A549 (cell line): ENCODE data around the gene GOLGA3. TPM values are rescaled to one million over a fixed set of nuclear protein-coding genes. Genes with fewer than 3 reads are reported as not detected.

Experiments used
- ATAC-seq, 2 experiments: fragments of 200-7000 bp in 1 of 2; fragments of >200 bp in 1 of 2; cut with Nextera tagmentation in 1 of 2; cut with Tn5 transposase in 1 of 2; 3 replicates each; pipeline versions ENCODE4 v1.8.0 to v1.9.1; 2018 to 2020; ENCODE audit warnings: mild to moderate bottlenecking in 1 of 2, moderate library complexity in 1 of 2
- CTCF ChIA-PET: fragments of 300-600 bp; sonication (Branson Sonifier 250); formaldehyde crosslinking; extraction: SDS; loops from one replicate; lab custom pipeline; 2021; ENCODE audit warnings: antibody characterized with exemption, inconsistent platforms; lab: Yijun Ruan, JAX
- POLR2A ChIA-PET: fragments of 350-600 bp; formaldehyde crosslinking; extraction: SDS; loops from one replicate; lab custom pipeline; 2021; ENCODE audit warnings: antibody characterized with exemption, inconsistent platforms; lab: Yijun Ruan, JAX
- DNase-seq, 2 experiments: peaks; one replicate each; pipeline versions ENCODE4 v3.0.0 to v3.0.0-alpha.2; 2011 to 2016; ENCODE audit warnings: low read depth in 1 of 2, low spot score in 1 of 2
- FAIRE-seq: peaks from 2 replicates; lab custom pipeline; 2011; peaks lifted over from hg19 to GRCh38; lab: Jason Lieb, UNC
- H3K27ac ChIP-seq, 2 experiments: fragments of >200 bp; sonication (Bioruptor Twin); formaldehyde crosslinking; 3 replicates each; pipeline ENCODE4 v1.5.1; 2016 to 2017
- H3K4me1 ChIP-seq: fragments of >200 bp; sonication (Bioruptor Twin); formaldehyde crosslinking; 3 replicates; pipeline ENCODE4 v1.6.1; 2016
- H3K4me2 ChIP-seq: fragments of >200 bp; sonication (Bioruptor Twin); formaldehyde crosslinking; 3 replicates; pipeline ENCODE4 v1.6.1; 2016
- H3K4me3 ChIP-seq: fragments of >200 bp; sonication (Bioruptor Twin); formaldehyde crosslinking; 3 replicates; pipeline ENCODE4 v1.5.1; 2016
- H3K9me3 ChIP-seq: fragments of >200 bp; sonication (Bioruptor Twin); formaldehyde crosslinking; 3 replicates; pipeline ENCODE4 v1.6.1; 2016
- BHLHE40 ChIP-seq: IDR thresholded peaks from 2 replicates; pipeline ENCODE4 v1.6.1; 2012; ENCODE audit warnings: low read depth, low read length, inconsistent platforms
- CBX8 ChIP-seq: fragments of 200-600 bp; sonication (generic); IDR thresholded peaks from 2 replicates; pipeline ENCODE4 v1.6.1; 2016
- CEBPB ChIP-seq, 2 experiments: fragments of >200 bp in 1 of 2; sonication (Bioruptor Twin) in 1 of 2; formaldehyde crosslinking in 1 of 2; IDR thresholded peaks; 2 replicates each; pipeline ENCODE4 v1.6.1; 2012 to 2016
- EHF ChIP-seq: fragments of 250-450 bp; sonication (Bioruptor Pico); IDR thresholded peaks from 2 replicates; pipeline ENCODE4 v1.5.0; 2020; ENCODE audit warnings: mild to moderate bottlenecking
- EP300 ChIP-seq, 2 experiments: fragments of >200 bp; sonication (Bioruptor Twin); formaldehyde crosslinking; IDR thresholded peaks; 2 replicates in 1 of 2; 3 replicates in 1 of 2; pipeline ENCODE4 v1.6.1; 2016 to 2017
- ESRRA ChIP-seq: fragments of 150-350 bp; IDR thresholded peaks from 2 replicates; pipeline ENCODE4 v1.6.1; 2014; ENCODE audit warnings: mild to moderate bottlenecking, low read length, borderline replicate concordance
- FOSB ChIP-seq: fragments of 250-450 bp; sonication (Bioruptor Pico); IDR thresholded peaks from 2 replicates; pipeline ENCODE4 v1.5.0; 2020; ENCODE audit warnings: mild to moderate bottlenecking, moderate library complexity
- HOXA7 ChIP-seq: fragments of 250-450 bp; sonication (Bioruptor Pico); IDR thresholded peaks from 2 replicates; pipeline ENCODE4 v1.5.0; 2020; ENCODE audit warnings: mild to moderate bottlenecking, moderate library complexity
- HOXB13 ChIP-seq: fragments of 250-450 bp; sonication (Bioruptor Pico); IDR thresholded peaks from 2 replicates; pipeline ENCODE4 v1.5.0; 2020; ENCODE audit warnings: low read depth, mild to moderate bottlenecking, moderate library complexity
- HOXB5 ChIP-seq: fragments of 250-450 bp; sonication (Bioruptor Pico); IDR thresholded peaks from 2 replicates; pipeline ENCODE4 v1.5.0; 2020; ENCODE audit warnings: mild to moderate bottlenecking, moderate library complexity
- JUNB ChIP-seq: fragments of >200 bp; sonication (Bioruptor Twin); formaldehyde crosslinking; IDR thresholded peaks from 2 replicates; pipeline ENCODE4 v1.6.1; 2016
- MAZ ChIP-seq: fragments of 150-350 bp; IDR thresholded peaks from 2 replicates; pipeline ENCODE4 v1.6.1; 2014; ENCODE audit warnings: antibody characterized with exemption, low read depth, low read length, borderline replicate concordance
- MYC ChIP-seq: IDR thresholded peaks from 2 replicates; pipeline ENCODE4 v1.6.1; 2012; ENCODE audit warnings: mild to moderate bottlenecking, inconsistent platforms, low read length, improper control_type of control experiment, borderline replicate concordance
- PHF8 ChIP-seq: fragments of 200-600 bp; sonication (generic); IDR thresholded peaks from 2 replicates; pipeline ENCODE4 v1.6.1; 2016; ENCODE audit warnings: low read depth, mild to moderate bottlenecking, antibody characterized with exemption, moderate library complexity, borderline replicate concordance
- POLR2AphosphoS2 ChIP-seq: conservative IDR thresholded peaks from 2 replicates; pipeline ENCODE4 v1.6.1; 2012; ENCODE audit warnings: low read length, improper control_type of control experiment, inconsistent platforms
- RAD21 ChIP-seq, 2 experiments: fragments of >200 bp in 1 of 2; sonication (Bioruptor Twin) in 1 of 2; formaldehyde crosslinking in 1 of 2; IDR thresholded peaks in 1 of 2; conservative IDR thresholded peaks in 1 of 2; 2 replicates in 1 of 2; 3 replicates in 1 of 2; pipeline ENCODE4 v1.6.1; 2012 to 2018; ENCODE audit warnings: inconsistent platforms in 1 of 2
- RARB ChIP-seq: fragments of 250-450 bp; sonication (Bioruptor Pico); IDR thresholded peaks from 2 replicates; pipeline ENCODE4 v1.8.0; 2021; ENCODE audit warnings: mild to moderate bottlenecking, moderate library complexity
- RFX5 ChIP-seq: fragments of 450-650 bp; IDR thresholded peaks from 2 replicates; pipeline ENCODE4 v1.7.1; 2014; ENCODE audit warnings: antibody characterized with exemption, mild to moderate bottlenecking, moderate library complexity
- SREBF2 ChIP-seq: fragments of 450-650 bp; IDR thresholded peaks from 2 replicates; pipeline ENCODE4 v1.6.1; 2014; ENCODE audit warnings: mild to moderate bottlenecking, moderate library complexity
- TFCP2L1 ChIP-seq: fragments of 250-450 bp; sonication (Bioruptor Pico); IDR thresholded peaks from 2 replicates; pipeline ENCODE4 v1.5.0; 2021; ENCODE audit warnings: mild to moderate bottlenecking
- ZSCAN20 ChIP-seq: fragments of 250-450 bp; sonication (Bioruptor Pico); IDR thresholded peaks from 2 replicates; pipeline ENCODE4 v1.8.0; 2022; ENCODE audit warnings: mild to moderate bottlenecking, moderate library complexity
- WGBS: methylation state at CpG from one replicate; pipeline ENCODE4 v1.1.6; 2017; ENCODE audit errors: missing lambda C conversion rate; 5-methylcytosine and 5-hydroxymethylcytosine counted together
- polyA minus RNA-seq: library from RNA; depleted of rRNA, polyadenylated mRNA; stranded (reverse); fragments of >200 nt; gene quantifications from 2 replicates; pipeline ENCODE4 v1.2.3, GENCODE V29; 2011; rRNA and poly(A)+ RNA removed
- polyA plus RNA-seq, 4 experiments: library from polyadenylated mRNA; depleted of rRNA in 3 of 4; stranded (reverse); fragments of >200 nt; fragmentation: RNase III in 1 of 4; extraction: RNeasy Plus Mini Kit Qiagen cat#74134 plus additional on column Dnase treatment in 1 of 4; gene quantifications; 2 replicates in 3 of 4; 3 replicates in 1 of 4; pipeline ENCODE4 v1.2.3, GENCODE V29; 2011 to 2017
- TF ChIP-seq, protein P1 (sequence below): fragments of 200-600 bp; sonication (generic); IDR thresholded peaks from 2 replicates; pipeline ENCODE4 v1.6.1; 2016; ENCODE audit warnings: antibody characterized with exemption, mild to moderate bottlenecking, moderate library complexity
- TF ChIP-seq, protein P2 (sequence below): fragments of >200 bp; sonication (Bioruptor Twin); formaldehyde crosslinking; IDR thresholded peaks from 3 replicates; pipeline ENCODE4 v1.6.1; 2016
- TF ChIP-seq, protein P3 (sequence below): fragments of >200 bp; sonication (Bioruptor Twin); formaldehyde crosslinking; IDR thresholded peaks from 3 replicates; pipeline ENCODE4 v1.5.1; 2016

GOLGA3 gene, protein sequence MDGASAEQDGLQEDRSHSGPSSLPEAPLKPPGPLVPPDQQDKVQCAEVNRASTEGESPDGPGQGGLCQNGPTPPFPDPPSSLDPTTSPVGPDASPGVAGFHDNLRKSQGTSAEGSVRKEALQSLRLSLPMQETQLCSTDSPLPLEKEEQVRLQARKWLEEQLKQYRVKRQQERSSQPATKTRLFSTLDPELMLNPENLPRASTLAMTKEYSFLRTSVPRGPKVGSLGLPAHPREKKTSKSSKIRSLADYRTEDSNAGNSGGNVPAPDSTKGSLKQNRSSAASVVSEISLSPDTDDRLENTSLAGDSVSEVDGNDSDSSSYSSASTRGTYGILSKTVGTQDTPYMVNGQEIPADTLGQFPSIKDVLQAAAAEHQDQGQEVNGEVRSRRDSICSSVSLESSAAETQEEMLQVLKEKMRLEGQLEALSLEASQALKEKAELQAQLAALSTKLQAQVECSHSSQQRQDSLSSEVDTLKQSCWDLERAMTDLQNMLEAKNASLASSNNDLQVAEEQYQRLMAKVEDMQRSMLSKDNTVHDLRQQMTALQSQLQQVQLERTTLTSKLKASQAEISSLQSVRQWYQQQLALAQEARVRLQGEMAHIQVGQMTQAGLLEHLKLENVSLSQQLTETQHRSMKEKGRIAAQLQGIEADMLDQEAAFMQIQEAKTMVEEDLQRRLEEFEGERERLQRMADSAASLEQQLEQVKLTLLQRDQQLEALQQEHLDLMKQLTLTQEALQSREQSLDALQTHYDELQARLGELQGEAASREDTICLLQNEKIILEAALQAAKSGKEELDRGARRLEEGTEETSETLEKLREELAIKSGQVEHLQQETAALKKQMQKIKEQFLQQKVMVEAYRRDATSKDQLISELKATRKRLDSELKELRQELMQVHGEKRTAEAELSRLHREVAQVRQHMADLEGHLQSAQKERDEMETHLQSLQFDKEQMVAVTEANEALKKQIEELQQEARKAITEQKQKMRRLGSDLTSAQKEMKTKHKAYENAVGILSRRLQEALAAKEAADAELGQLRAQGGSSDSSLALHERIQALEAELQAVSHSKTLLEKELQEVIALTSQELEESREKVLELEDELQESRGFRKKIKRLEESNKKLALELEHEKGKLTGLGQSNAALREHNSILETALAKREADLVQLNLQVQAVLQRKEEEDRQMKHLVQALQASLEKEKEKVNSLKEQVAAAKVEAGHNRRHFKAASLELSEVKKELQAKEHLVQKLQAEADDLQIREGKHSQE (N-terminal part only)
- polyA plus RNA-seq (2011; rRNA removed), result 25.5 and 32.0 TPM in 2 replicates
- polyA plus RNA-seq (2012; cell fraction: cytosol; rRNA removed), result 22.2 and 26.9 TPM in 2 replicates
- 47.3 and 49.3 TPM in 2 replicates for polyA plus RNA-seq (2012; cell fraction: nucleus; rRNA removed)
- 22.1 to 23.7 TPM (median 23.0 TPM) in 3 replicates for polyA plus RNA-seq (2017; fragmentation: RNase III; extraction: RNeasy Plus Mini Kit Qiagen cat#74134 plus additional on column Dnase treatment)
- 54.2 and 55.9 TPM in 2 replicates for polyA minus RNA-seq

DNA sequence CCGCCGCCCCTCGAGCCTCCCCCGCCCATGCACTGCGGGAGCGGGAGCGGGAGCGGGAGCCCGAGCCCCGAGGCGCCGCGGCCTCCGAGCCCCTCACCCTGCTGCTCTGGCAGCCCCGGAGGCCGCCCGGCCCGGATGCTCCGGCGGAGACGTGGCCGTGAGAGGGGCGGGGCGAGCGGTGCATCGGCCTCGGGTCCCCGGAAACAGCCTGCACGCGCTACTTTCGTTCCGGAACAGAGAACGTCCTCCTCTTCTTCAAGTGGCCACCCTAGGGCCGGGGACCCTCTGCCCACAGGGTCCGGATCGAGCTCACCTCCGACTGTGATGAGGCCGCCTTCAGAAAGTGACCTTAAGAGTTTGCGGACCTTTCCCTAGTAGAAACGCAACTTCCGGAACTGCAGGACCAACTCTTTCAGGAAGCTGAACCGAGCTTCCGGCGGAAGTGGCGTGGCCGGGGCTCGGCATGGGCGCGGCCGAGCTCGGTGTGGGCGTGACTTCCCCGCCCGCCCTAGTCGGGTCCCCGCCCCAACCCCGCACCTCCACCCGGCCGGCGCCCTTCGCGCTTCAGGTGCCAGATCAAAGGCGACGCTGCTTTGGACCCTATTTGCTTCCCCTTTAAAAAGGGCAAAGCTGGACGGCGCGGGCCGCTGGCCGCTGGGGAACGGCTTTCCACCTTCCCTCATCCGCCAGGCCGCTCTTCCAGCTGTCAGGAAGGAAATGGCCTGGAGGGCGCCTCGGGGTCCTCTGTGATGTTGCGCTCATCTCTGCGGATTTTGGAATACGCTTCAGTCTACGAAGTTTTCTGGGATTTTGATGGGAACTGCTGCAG is at the start of gene GOLGA3:
Gene GOLGA3 (minus strand): TSS at position 164 of the 829 bp plus-strand sequence. CDS start 6,741 bp downstream, outside the sequence.
- ChIA-PET POLR2A (interaction anchor here (0.5 to 1.3 kb wide), 6 partner anchors 9 to 251 kb away, joined by 3 read pairs; no protein-coding TSS in a partner anchor), CTCF (interaction anchor here (1.1 kb wide), 1 partner anchor 24 kb away, joined by 3 read pairs; no protein-coding TSS in a partner anchor)
- H3K4me2 ChIP-seq, result peak within 1 kb of the TSS; percentile 80
- WGBS, result 19% methylated on average over 40 of the region's 78 CpGs
- FAIRE-seq (no peak), ATAC-seq (peak; percentile 91 to 95), DNase-seq (peak; percentile 95 to 98)
- peaks cover 9% of the 10 kb centered on the region for H3K4me1 ChIP-seq
- peak within 1 kb of the TSS; percentile 99 for H3K4me3 ChIP-seq
- H3K9me3 ChIP-seq, result 0 out of 3 replicates have a peak, but pooled peaks cover 2% of the 10 kb centered on the region
- H3K27ac ChIP-seq, result peak within 1 kb of the TSS; percentile 97 to 99
- TF ChIP-seq FOSB (CRISPR knock-in tag) (no peak), CBX8 (no peak), EHF (CRISPR knock-in tag) (no peak), RARB (CRISPR knock-in tag) (no peak), ESRRA (no peak), BHLHE40 (no peak), CEBPB (IDR thresholded peaks at IDR 0.05) (no peak), MYC (no peak; the same call in 1 of the 2 replicates), SREBF2 (no peak), MAZ (peak; percentile 70; the same call in 1 of the 2 replicates), JUNB (no peak), HOXB5 (CRISPR knock-in tag) (peak; percentile 87; the same call in 1 of the 2 replicates), HOXB13 (no peak), ZSCAN20 (CRISPR knock-in tag) (no peak; the same call in 1 of the 2 replicates), PHF8 (peak; percentile 5; the same call in 1 of the 2 replicates), TFCP2L1 (CRISPR knock-in tag) (peak; percentile 49; the same call in 1 of the 2 replicates), RFX5 (no peak), EP300 (IDR thresholded peaks at IDR 0.05) (no peak), RAD21 (conservative IDR thresholded peaks at IDR 0.05 in 1 of 2, IDR thresholded peaks at IDR 0.05 in 1 of 2) (no peak), HOXA7 (no peak), POLR2AphosphoS2 (no peak)
- TF ChIP-seq, protein P1, sequence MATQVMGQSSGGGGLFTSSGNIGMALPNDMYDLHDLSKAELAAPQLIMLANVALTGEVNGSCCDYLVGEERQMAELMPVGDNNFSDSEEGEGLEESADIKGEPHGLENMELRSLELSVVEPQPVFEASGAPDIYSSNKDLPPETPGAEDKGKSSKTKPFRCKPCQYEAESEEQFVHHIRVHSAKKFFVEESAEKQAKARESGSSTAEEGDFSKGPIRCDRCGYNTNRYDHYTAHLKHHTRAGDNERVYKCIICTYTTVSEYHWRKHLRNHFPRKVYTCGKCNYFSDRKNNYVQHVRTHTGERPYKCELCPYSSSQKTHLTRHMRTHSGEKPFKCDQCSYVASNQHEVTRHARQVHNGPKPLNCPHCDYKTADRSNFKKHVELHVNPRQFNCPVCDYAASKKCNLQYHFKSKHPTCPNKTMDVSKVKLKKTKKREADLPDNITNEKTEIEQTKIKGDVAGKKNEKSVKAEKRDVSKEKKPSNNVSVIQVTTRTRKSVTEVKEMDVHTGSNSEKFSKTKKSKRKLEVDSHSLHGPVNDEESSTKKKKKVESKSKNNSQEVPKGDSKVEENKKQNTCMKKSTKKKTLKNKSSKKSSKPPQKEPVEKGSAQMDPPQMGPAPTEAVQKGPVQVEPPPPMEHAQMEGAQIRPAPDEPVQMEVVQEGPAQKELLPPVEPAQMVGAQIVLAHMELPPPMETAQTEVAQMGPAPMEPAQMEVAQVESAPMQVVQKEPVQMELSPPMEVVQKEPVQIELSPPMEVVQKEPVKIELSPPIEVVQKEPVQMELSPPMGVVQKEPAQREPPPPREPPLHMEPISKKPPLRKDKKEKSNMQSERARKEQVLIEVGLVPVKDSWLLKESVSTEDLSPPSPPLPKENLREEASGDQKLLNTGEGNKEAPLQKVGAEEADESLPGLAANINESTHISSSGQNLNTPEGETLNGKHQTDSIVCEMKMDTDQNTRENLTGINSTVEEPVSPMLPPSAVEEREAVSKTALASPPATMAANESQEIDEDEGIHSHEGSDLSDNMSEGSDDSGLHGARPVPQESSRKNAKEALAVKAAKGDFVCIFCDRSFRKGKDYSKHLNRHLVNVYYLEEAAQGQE, result no peak
- TF ChIP-seq, protein P2, sequence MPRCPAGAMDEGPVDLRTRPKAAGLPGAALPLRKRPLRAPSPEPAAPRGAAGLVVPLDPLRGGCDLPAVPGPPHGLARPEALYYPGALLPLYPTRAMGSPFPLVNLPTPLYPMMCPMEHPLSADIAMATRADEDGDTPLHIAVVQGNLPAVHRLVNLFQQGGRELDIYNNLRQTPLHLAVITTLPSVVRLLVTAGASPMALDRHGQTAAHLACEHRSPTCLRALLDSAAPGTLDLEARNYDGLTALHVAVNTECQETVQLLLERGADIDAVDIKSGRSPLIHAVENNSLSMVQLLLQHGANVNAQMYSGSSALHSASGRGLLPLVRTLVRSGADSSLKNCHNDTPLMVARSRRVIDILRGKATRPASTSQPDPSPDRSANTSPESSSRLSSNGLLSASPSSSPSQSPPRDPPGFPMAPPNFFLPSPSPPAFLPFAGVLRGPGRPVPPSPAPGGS, result peak; percentile 76; the same call in 2 of the 3 replicates
- TF ChIP-seq, protein P3, sequence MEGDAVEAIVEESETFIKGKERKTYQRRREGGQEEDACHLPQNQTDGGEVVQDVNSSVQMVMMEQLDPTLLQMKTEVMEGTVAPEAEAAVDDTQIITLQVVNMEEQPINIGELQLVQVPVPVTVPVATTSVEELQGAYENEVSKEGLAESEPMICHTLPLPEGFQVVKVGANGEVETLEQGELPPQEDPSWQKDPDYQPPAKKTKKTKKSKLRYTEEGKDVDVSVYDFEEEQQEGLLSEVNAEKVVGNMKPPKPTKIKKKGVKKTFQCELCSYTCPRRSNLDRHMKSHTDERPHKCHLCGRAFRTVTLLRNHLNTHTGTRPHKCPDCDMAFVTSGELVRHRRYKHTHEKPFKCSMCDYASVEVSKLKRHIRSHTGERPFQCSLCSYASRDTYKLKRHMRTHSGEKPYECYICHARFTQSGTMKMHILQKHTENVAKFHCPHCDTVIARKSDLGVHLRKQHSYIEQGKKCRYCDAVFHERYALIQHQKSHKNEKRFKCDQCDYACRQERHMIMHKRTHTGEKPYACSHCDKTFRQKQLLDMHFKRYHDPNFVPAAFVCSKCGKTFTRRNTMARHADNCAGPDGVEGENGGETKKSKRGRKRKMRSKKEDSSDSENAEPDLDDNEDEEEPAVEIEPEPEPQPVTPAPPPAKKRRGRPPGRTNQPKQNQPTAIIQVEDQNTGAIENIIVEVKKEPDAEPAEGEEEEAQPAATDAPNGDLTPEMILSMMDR, result no peak
